DOHH2 (cell line): Measurements from ENCODE around the gene ADAMTS5.

Source experiments
- H3F3A ChIP-seq: fragments of 200-600 bp; sonication (generic), shearing (Covaris generic); 2 replicates; pipeline ENCODE4 v1.6.0; 2016; ENCODE audit warnings: antibody characterized with exemption, mild to moderate bottlenecking; ENCODE audit not compliant: control insufficient read depth, insufficient read depth
- H3K27ac ChIP-seq: fragments of 200-600 bp; sonication (generic); 2 replicates; pipeline ENCODE4 v1.5.1; 2014; ENCODE audit warnings: low read depth, mild to moderate bottlenecking, low read length, moderate library complexity
- H3K27me3 ChIP-seq: fragments of 200-600 bp; sonication (generic); 2 replicates; pipeline ENCODE4 v1.6.1; 2014; ENCODE audit warnings: mild to moderate bottlenecking, low read length, mixed read lengths; ENCODE audit not compliant: control insufficient read depth
- H3K36me3 ChIP-seq: fragments of 200-600 bp; sonication (generic); 2 replicates; pipeline ENCODE4 v1.6.1; 2014; ENCODE audit warnings: mild to moderate bottlenecking, low read length, moderate library complexity, mixed read lengths; ENCODE audit not compliant: control insufficient read depth
- H3K4me1 ChIP-seq: fragments of 200-600 bp; sonication (generic); 2 replicates; pipeline ENCODE4 v1.6.1; 2014; ENCODE audit warnings: mild to moderate bottlenecking, low read length, mixed read lengths; ENCODE audit not compliant: control insufficient read depth
- H3K4me2 ChIP-seq: fragments of 200-600 bp; sonication (generic); 2 replicates; pipeline ENCODE4 v1.6.0; 2014; ENCODE audit warnings: mild to moderate bottlenecking, low read length, moderate library complexity
- H3K4me3 ChIP-seq: fragments of 200-600 bp; sonication (generic); 2 replicates; pipeline ENCODE4 v1.5.1; 2014; ENCODE audit warnings: mild to moderate bottlenecking, low read length, mixed read lengths
- H3K79me2 ChIP-seq: fragments of 200-600 bp; sonication (generic); 2 replicates; pipeline ENCODE4 v1.6.1; 2014; ENCODE audit warnings: mild to moderate bottlenecking, low read length, mixed read lengths; ENCODE audit not compliant: control insufficient read depth
- H3K9me2 ChIP-seq: fragments of 200-600 bp; sonication (generic); replicated peaks from 2 replicates; pipeline ENCODE4 v1.6.1; 2014; ENCODE audit warnings: mild to moderate bottlenecking, low read length, mixed read lengths; ENCODE audit not compliant: control insufficient read depth
- H3K9me3 ChIP-seq: fragments of 200-600 bp; sonication (generic); 2 replicates; pipeline ENCODE4 v1.6.1; 2014; ENCODE audit warnings: antibody characterized with exemption, low read length, mixed read lengths; ENCODE audit not compliant: control insufficient read depth, insufficient read depth
- H4K20me1 ChIP-seq: fragments of 200-600 bp; sonication (generic); 2 replicates; pipeline ENCODE4 v1.6.0; 2014; ENCODE audit warnings: low read depth, mild to moderate bottlenecking, antibody characterized with exemption, low read length, moderate library complexity; ENCODE audit not compliant: control insufficient read depth, insufficient read depth
- CTCF ChIP-seq: fragments of 200-600 bp; sonication (generic); IDR thresholded peaks from one replicate; pipeline ENCODE4 v1.5.1; 2014; ENCODE audit warnings: antibody characterized with exemption, mild to moderate bottlenecking, low read depth, low read length; ENCODE audit not compliant: poor library complexity, severe bottlenecking
- EZH2phosphoT487 ChIP-seq: fragments of 200-600 bp; sonication (generic); IDR thresholded peaks from 2 replicates; pipeline ENCODE4 v1.6.1; 2017; ENCODE audit warnings: borderline replicate concordance, mild to moderate bottlenecking, antibody characterized with exemption, low read length, moderate library complexity, mixed read lengths

The ADAMTS5 gene

GRCh38 chr21:26956813-26957212 is 10.1 kb downstream of the ADAMTS5 start:
- no peak for TF ChIP-seq CTCF
- no peak for TF ChIP-seq EZH2phosphoT487
- H3K4me3 ChIP-seq = no peak overlapping the region
- no peaks in the 10 kb centered on the region for H3K79me2 ChIP-seq
- no peaks in the 10 kb centered on the region for H3K4me1 ChIP-seq
- H3F3A ChIP-seq = no peaks in the 10 kb centered on the region
- no peaks in the 10 kb centered on the region for H3K9me3 ChIP-seq
- no peaks in the 10 kb centered on the region for H3K36me3 ChIP-seq
- H3K9me2 ChIP-seq = no peaks in the 10 kb centered on the region
- no peaks in the 10 kb centered on the region for H4K20me1 ChIP-seq
- no peak overlapping the region for H3K4me2 ChIP-seq
- H3K27ac ChIP-seq = no peak overlapping the region
- no peaks in the 10 kb centered on the region for H3K27me3 ChIP-seq

GRCh38 chr21:26956216-26956615 is 10.7 kb downstream of the ADAMTS5 start:
- Histone ChIP-seq H4K20me1 (no peaks in the 10 kb centered on the region), H3K4me3 (no peak overlapping the region), H3K4me1 (no peaks in the 10 kb centered on the region), H3K9me3 (no peaks in the 10 kb centered on the region), H3K4me2 (no peak overlapping the region), H3K36me3 (no peaks in the 10 kb centered on the region), H3K27me3 (no peaks in the 10 kb centered on the region), H3K79me2 (no peaks in the 10 kb centered on the region), H3K27ac (no peak overlapping the region), H3F3A (no peaks in the 10 kb centered on the region), H3K9me2 (no peaks in the 10 kb centered on the region)
- no peak for TF ChIP-seq EZH2phosphoT487

GRCh38 chr21:26954662-26955121 is 12.2 kb downstream of the ADAMTS5 start:
- H3K4me1 ChIP-seq = no peaks in the 10 kb centered on the region
- no peaks in the 10 kb centered on the region for H3F3A ChIP-seq
- H3K9me3 ChIP-seq = no peaks in the 10 kb centered on the region
- TF ChIP-seq CTCF (no peak), EZH2phosphoT487 (no peak)
- no peaks in the 10 kb centered on the region for H3K9me2 ChIP-seq
- H3K27me3 ChIP-seq = no peaks in the 10 kb centered on the region
- H3K36me3 ChIP-seq = no peaks in the 10 kb centered on the region
- no peak overlapping the region for H3K4me2 ChIP-seq
- no peak overlapping the region for H3K27ac ChIP-seq
- H3K79me2 ChIP-seq = no peaks in the 10 kb centered on the region
- H4K20me1 ChIP-seq = no peaks in the 10 kb centered on the region
- no peak overlapping the region for H3K4me3 ChIP-seq

- no peaks in the 10 kb centered on the region for H4K20me1 ChIP-seq
- H3K36me3 ChIP-seq = no peaks in the 10 kb centered on the region
- H3K27ac ChIP-seq = no peak overlapping the region
- no peaks in the 10 kb centered on the region for H3K27me3 ChIP-seq
- H3K4me3 ChIP-seq = no peak overlapping the region
- no peaks in the 10 kb centered on the region for H3K9me2 ChIP-seq
- no peaks in the 10 kb centered on the region for H3F3A ChIP-seq
- H3K9me3 ChIP-seq = no peaks in the 10 kb centered on the region
- H3K4me1 ChIP-seq = no peaks in the 10 kb centered on the region
- no peaks in the 10 kb centered on the region for H3K79me2 ChIP-seq
- no peak for TF ChIP-seq EZH2phosphoT487
- no peak for TF ChIP-seq CTCF
- H3K4me2 ChIP-seq = no peak overlapping the region
Observed at GRCh38 chr21:26952374-26953066, 14.4 kb downstream of the ADAMTS5 start.
